ENCODE data around the gene RAVER1. TPM values are rescaled to one million over a fixed set of nuclear protein-coding genes. Genes with fewer than 3 reads are reported as not detected.

Gene RAVER1
- total and polyA plus RNA-seq, 10 of the 15 experiments (the other 5 are each of a cell fraction or from before 2014, with no cell fraction given), result 0.03 to 87.0 (median 12.1) TPM

GRCh38 chr19:10380313-10381102 lies 47.2 kb upstream of the RAVER1 start, which contains the start of gene TYK2 (continued):
- TF ChIP-seq STAT3 (IDR thresholded peaks at IDR 0.05; ENCODE audit: low read depth, low read length) (no peak), BHLHE40 (IDR thresholded peaks at IDR 0.05; ENCODE audit: borderline replicate concordance in 1 of 2, low read depth in 2 of 2, low read length in 1 of 2) (peak; percentile 60 to 70), SREBF2 (IDR thresholded peaks at IDR 0.05; ENCODE audit: low read length) (peak; percentile 86), SIX5 (IDR thresholded peaks at IDR 0.05; ENCODE audit: low read depth, low read length, severe bottlenecking) (no peak), HDAC6 (IDR thresholded peaks at IDR 0.05; ENCODE audit: unreplicated experiment) (no peak), NBN (IDR thresholded peaks at IDR 0.05) (peak; percentile 92), POLR2AphosphoS5 (IDR thresholded peaks at IDR 0.05; ENCODE audit: low read length) (peak; percentile 86), SREBF1 (IDR thresholded peaks at IDR 0.05; ENCODE audit: low read length) (no peak), ZBTB33 (IDR thresholded peaks at IDR 0.05) (no peak), ESRRA (IDR thresholded peaks at IDR 0.05; ENCODE audit: low read length) (no peak), TCF12 (IDR thresholded peaks at IDR 0.05; ENCODE audit: low read depth, low read length) (peak; percentile 93), BCLAF1 (IDR thresholded peaks at IDR 0.05) (no peak), PAX5 (IDR thresholded peaks at IDR 0.05; ENCODE audit: borderline replicate concordance, low read depth, low read length) (peak; percentile 51; the same call in 1 of the 2 replicates), CTCF (IDR thresholded peaks at IDR 0.05 in 2 of 3, conservative IDR thresholded peaks at IDR 0.05 in 1 of 3; ENCODE audit: control insufficient read depth in 2 of 3, extremely low read depth in 1 of 3, insufficient read depth in 1 of 3, low read depth in 3 of 3, low read length in 3 of 3) (no peak), PKNOX1 (IDR thresholded peaks at IDR 0.05) (peak; percentile 89), ZNF384 (IDR thresholded peaks at IDR 0.05; ENCODE audit: borderline replicate concordance, low read depth, low read length) (peak; percentile 100), ZBED1 (IDR thresholded peaks at IDR 0.05; ENCODE audit: borderline replicate concordance) (no peak), NFIC (IDR thresholded peaks at IDR 0.05; ENCODE audit: low read depth, low read length) (no peak), BRCA1 (IDR thresholded peaks at IDR 0.05; ENCODE audit: low read depth, low read length) (no peak; the same call in 1 of the 2 replicates), CBX5 (IDR thresholded peaks at IDR 0.05; ENCODE audit: low read depth) (no peak), LARP7 (IDR thresholded peaks at IDR 0.05) (peak; percentile 80; the same call in 1 of the 2 replicates), SPI1 (IDR thresholded peaks at IDR 0.05; ENCODE audit: borderline replicate concordance, insufficient read depth, low read depth, low read length) (0 out of 2 replicates have a peak, but pooled peaks have one; percentile 10), ZNF622 (IDR thresholded peaks at IDR 0.05) (no peak), TARDBP (IDR thresholded peaks at IDR 0.05; ENCODE audit: borderline replicate concordance) (peak; percentile 62; the same call in 1 of the 2 replicates)

Measured in GM12878 (cell line).